Lung microvascular endothelial cell (primary cell): ENCODE measurements around the gene OR10H4. TPM values are rescaled to one million over a fixed set of nuclear protein-coding genes. Genes with fewer than 3 reads are reported as not detected.
"Not testable (repeated sequence)": the region's sequence is repeated elsewhere in the genome, so short reads cannot be mapped to it uniquely, and the experiment has no call there.

Experiments
- DNase-seq, 2 donors: peaks; one replicate each; pipeline versions ENCODE4 v3.0.0 to v3.0.0-alpha.2; 2010; ENCODE audit warnings: low read depth in 2 of 2
- total RNA-seq: library from RNA; depleted of rRNA; stranded (reverse); fragments of >200 nt; gene quantifications from 2 replicates; pipeline ENCODE4 v1.2.1, GENCODE V29; 2014

OR10H4 gene, protein sequence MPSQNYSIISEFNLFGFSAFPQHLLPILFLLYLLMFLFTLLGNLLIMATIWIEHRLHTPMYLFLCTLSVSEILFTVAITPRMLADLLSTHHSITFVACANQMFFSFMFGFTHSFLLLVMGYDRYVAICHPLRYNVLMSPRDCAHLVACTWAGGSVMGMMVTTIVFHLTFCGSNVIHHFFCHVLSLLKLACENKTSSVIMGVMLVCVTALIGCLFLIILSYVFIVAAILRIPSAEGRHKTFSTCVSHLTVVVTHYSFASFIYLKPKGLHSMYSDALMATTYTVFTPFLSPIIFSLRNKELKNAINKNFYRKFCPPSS
- not detected in 2 replicates for total RNA-seq

DNA sequence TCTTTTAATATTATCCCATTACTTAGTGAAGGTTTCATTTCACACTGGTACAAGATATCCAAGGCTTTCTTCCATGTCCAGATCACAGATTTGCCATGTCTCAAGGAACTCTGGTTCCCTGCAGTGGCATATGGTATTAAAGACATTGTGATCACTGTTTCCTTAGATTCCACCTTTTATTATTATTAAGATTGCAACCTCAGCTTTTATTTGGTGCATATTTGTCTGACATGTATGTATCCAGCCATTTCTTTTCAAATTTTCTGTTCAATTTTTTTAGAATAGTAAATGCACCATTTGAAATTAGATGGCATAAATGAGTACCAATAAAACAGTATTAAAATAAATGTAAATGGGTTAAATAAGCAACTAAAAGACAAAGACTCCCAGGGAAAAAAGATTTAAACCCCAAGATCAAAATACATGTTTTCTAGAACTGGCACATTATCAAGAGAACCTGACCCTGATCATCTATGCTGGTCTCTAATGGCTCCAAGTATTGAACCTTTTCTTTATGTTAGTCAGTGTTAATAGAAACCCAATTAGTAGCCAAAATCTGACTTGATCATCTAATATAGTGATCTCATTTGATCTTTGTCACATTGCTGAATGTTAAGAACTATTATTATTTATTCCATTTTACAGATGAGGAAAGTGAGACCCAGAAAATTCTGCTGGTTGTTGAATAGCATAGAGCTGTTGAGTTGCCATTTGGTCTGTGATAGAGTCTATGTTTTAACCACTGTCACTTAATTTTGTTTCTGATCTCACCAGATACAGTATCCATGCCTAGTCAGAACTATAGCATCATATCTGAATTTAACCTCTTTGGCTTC lies at the start of gene OR10H4:
Gene OR10H4, plus strand, starts transcription at position 786 of the 836 bp plus-strand sequence. Its CDS starts 0 bp downstream, at position 786.
- no peak for DNase-seq

DNA sequence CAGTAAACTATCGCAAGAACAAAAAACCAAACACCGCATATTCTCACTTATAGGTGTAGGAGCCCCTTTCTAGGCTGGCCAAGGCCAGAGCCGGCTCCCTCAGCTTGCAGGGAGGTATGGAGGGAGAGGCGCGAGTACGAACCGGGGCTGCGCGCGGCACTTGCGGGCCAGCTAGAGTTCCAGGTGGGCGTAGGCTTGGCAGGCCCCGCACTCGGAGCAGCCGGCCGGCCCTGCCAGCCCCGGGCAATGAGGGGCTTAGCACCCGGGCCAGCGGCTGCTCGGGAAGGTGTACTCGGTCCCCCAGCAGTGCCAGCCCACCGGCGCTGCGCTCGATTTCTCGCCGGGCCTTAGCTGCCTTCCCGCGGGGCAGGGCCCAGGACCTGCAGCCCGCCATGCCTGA lies 49.2 kb upstream of the OR10H4 start:
- DNase-seq, result not testable (repeated sequence)

DNA sequence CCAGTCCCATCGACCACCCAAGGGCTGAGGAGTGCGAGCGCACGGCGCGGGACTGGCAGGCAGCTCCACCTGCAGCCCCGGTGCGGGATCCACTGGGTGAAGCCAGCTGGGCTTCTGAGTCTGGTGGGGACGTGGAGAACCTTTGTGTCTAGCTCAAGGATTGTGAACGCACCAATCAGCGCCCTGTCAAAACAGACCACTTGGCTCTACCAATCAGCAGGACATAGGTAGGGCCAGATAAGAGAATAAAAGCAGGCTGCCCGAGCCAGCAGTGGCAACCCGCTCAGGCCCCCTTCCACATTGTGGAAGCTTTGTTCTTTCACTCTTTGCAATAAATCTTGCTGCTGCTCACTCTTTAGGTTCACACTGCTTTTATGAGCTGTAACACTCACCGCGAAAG lies 48.8 kb upstream of the OR10H4 start:
- DNase-seq, result not testable (repeated sequence)

DNA sequence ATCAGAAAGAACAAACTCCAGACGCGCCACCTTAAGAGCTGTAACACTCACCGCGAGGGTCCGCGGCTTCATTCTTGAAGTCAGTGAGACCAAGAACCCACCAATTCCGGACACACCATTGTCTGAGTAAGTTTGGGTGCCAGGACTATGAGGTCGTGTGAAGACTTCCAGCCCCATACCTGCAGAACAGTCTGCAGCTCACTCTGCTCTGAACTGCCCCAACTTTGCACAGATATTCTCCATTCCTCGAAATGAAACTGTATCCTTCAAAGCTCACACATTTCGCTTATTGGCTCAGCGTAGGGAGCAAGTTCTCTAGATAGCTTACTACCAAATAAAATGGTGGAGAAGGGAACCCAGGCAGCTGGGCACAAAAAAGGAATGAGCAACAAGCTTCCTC lies 48.3 kb upstream of the OR10H4 start:
- DNase-seq, result no peak

DNA sequence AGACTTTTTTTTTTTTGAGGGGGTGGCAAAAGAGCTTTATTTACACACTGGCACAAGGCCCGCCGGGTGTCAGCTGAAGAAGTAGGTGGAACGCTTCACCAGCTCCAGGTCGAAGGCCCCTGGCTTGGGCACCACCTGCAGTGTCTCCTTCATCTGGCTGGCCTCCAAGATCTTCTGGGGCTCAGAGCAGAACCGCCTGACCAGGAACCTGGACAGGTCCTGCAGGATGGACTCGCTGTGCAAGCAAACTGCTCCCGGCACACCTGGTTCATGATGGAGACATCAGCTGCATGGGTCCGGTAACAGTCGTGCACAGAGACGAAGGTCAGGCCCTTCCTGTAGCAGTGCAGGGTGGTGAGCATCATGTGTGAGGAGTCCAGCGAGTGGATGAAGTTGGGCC lies 46.6 kb upstream of the OR10H4 start:
- DNase-seq, result no peak

DNA sequence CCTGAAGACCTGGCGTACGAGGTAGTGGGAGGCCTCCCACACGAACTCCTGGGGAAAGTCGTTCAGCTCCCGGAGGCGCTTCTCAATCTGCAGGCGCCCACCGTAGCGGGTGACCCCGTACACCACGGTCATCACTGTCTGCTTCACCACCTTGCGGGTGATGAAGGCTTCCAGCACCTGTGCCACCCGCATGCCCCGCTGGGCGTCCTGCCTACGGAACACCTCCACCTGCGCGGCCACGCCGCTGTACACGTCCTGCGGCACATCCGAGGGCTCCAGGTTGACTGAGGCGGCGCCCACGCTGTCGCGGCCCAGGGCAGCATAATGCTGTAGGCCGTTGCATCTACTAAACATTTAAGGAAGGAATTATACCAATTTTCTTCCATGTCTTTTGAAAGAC lies 45.9 kb upstream of the OR10H4 start:
- DNase-seq, result not testable (repeated sequence)

- no peak for DNase-seq
Measured at GRCh38 chr19:15905026-15905425, 43.8 kb upstream of the OR10H4 start.

GRCh38 chr19:15911599-15912235 lies 37.1 kb upstream of the OR10H4 start:
- no peak for DNase-seq

DNA sequence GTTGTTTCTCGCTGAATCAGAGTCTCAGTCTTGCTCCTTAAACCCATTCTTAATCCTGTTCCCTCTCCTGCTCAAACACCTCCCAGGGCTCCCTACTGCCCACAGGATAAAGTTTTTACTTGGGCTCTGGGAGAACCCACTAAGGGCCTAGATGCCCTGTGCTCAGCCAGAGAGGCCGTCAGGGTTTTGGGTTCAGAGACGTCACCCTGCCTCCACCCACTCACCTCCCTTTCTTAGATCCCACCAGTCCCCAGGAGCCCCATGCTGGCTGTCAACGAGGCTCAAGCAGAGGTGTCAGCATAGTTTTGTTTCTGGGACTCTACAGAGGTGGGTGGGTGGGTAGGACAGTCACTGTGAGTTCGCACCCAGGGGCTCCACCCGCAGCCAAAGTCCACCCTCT lies 35.4 kb upstream of the OR10H4 start:
- no peak for DNase-seq

DNA sequence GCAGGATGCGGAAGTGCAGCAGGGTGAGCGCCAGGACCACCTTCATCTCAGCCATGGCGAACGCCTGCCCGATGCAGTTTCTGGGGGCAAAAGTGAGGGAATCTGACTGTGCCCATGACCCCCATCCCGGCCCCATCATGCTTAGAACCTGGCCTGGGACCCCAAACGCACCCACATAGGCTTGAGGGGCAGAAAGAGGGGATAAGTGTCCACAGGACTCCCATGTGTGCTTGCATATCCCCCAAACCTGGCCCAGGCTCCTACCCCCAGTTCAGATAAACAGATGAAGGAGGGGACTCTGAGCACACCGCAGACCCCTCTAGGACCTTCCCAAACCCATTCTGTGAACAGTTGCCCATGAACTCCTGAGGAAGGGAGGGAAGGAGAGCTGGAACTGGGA lies 35.0 kb upstream of the OR10H4 start:
- no peak for DNase-seq

DNA sequence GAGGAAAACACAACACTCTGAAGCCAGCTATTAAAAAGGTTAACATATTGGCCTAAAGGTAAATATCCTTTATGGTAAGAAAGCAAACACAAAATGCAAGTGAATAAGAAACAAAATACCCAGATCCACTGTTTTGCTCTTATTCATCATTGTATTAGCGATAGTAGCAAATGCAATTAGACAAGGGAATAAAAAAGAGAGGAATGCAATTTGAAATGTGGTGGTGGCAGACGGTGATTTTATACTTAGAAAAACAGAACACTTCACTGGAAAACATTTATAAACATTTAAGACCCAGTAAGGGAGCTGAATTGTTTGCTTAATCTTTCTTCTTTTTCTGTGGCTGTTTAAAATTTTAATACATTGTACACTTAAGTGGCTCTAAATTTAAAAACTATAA lies 33.7 kb upstream of the OR10H4 start:
- DNase-seq, result no peak

GRCh38 chr19:15919243-15919642 lies 29.6 kb upstream of the OR10H4 start:
- no peak for DNase-seq

DNA sequence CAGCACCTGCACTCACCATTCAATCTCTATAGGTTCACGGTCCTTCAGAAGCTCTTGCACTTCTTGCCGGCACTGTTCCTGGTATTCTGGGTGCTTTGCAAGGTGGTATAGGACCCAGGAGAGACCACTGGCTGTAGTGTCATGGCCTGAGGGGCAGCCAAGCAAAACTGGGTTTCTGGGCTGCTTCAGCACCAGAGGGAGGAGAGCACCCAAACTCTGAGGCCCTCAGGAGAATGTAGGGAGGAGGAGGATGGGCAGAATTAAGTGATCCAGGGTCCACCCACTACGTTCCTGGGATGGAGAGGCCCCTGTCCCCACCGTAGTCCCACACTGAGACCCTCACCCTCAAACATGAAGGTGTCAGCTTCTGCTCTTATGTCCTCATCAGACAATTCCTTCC lies 26.8 kb upstream of the OR10H4 start:
- DNase-seq, result no peak

- DNase-seq, result no peak
Measured at GRCh38 chr19:15923702-15924101, 25.1 kb upstream of the OR10H4 start.

GRCh38 chr19:15926484-15926883 lies 22.3 kb upstream of the OR10H4 start:
- no peak for DNase-seq

DNA sequence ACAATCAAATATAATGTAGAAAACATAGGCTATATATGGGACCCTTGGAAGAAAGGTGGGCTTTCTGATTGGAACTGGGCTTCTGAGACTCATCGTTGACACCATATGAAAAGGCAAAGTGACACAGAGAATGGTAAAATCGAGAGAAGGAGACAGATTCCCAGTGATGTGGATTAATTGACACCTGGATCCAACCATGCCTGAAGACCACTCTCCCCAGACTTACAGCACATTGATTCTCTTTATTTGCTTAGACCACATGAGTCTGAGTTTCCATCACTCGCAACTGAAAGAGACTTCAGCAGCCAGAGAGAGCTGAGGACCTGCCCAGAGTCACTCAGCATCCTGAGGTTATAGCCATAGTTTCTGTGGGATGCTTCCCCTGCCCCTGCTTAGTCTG lies 20.5 kb upstream of the OR10H4 start:
- no peak for DNase-seq

DNA sequence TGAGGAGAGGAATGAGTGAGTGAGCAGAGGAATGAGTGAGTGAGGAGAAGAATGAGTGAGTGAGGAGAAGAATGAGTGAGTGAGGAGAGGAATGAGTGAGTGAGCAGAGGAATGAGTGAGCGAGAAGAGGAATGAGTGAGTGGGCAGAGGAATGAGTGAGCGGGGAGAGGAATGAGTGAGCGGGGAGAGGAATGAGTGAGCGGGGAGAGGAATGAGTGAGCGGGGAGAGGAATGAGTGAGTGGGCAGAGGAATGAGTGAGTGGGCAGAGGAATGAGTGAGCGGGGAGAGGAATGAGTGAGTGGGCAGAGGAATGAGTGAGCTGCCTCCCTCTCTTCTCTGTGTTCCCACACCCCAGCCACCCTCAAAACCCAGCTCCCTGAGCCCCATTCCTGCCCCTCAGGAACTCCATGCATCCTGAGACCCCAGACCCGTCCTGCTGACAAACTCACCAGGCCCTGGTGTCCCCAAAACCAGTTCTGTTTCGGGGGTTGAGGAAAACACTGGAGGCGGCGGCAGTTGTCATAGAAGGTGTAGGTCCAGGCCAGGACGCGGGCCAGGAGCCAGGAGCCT lies 15.0 kb upstream of the OR10H4 start:
- not testable (repeated sequence) for DNase-seq

GRCh38 chr19:15934332-15935078 lies 14.3 kb upstream of the OR10H4 start, which contains the start of gene CYP4F11:
Gene CYP4F11 (minus strand): TSS chr19:15934529. CDS start chr19:15934408, 121 bp downstream.
- peak in 1 of 2 donors; percentile 6 for DNase-seq

- DNase-seq, result no peak
Measured at GRCh38 chr19:15935167-15935702, 13.6 kb upstream of the OR10H4 start.

DNA sequence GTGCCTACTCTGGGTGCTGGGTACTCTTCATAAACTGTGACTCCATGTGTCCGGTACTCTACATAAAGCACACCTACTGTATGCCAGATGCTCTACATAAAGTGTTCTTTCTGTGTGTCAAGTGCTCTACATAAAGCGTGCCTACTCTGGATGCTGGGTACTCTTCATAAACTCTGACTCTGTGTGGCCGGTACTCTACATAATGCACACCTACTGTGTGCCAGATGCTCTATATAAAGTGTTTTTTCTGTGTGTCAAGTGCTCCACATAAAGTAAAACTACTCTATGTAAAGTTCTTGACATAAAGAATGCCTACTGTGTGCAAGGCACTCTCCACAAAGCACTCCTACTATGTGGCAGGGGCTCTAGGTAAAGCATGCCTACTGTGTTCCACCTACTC lies 12.6 kb upstream of the OR10H4 start:
- DNase-seq, result no peak

DNA sequence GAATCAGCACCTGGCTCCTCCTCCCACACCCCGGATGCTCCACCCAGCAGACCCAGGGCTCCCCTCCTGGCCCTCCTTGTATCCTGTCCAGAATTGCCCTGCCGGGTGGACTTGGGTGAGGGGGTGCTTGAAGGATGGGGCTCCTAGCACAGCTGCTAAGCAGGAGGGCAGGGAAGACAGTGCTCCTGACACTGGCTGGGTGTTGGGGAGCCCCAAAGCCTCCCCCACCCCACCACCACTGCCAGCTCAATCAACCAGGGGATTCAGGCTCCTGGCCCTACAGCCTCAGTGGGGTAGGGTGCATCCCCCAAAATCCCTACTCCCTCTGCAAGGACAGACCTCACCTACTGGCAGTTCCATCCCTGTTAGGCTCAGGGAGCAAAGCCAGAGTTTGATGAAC lies 11.9 kb upstream of the OR10H4 start:
- DNase-seq, result no peak
